NK-92 treated with Interleukin-12 subunit alpha and Interleukin-12 subunit beta, amount 100 ng/mL, for 24 hours (cell line): ENCODE data around the gene RASD1.
"Not testable (repeated sequence)": the region's sequence is repeated elsewhere in the genome, so short reads cannot be mapped to it uniquely, and the experiment has no call there.

Experiments
- DNase-seq: peaks from one replicate; lab custom pipeline; 2025; lab: John Stamatoyannopoulos, UW

The RASD1 gene

GRCh38 chr17:17497065-17497844 is 1.1 kb upstream of the RASD1 start:
- no peak for DNase-seq

GRCh38 chr17:17495536-17496188 is 533 bp downstream of the RASD1 start:
- DNase-seq: no peak

- DNase-seq: no peak
These were observed 1.2 kb downstream of the RASD1 start for GRCh38 chr17:17494870-17495535.

- DNase-seq: no peak
These were observed 1.7 kb downstream of the RASD1 start for GRCh38 chr17:17494499-17494869.

GRCh38 chr17:17493986-17494466 is 2.2 kb downstream of the RASD1 start:
- no peak for DNase-seq

- no peak for DNase-seq
These were observed 2.8 kb downstream of the RASD1 start for GRCh38 chr17:17493249-17493985.

GRCh38 chr17:17492571-17492970 is 3.6 kb downstream of the RASD1 start:
- no peak for DNase-seq

GRCh38 chr17:17492085-17492484 is 4.1 kb downstream of the RASD1 start:
- no peak for DNase-seq

GRCh38 chr17:17491546-17491988 is 4.6 kb downstream of the RASD1 start:
- DNase-seq: no peak

- DNase-seq: no peak
These were observed 5.1 kb downstream of the RASD1 start for GRCh38 chr17:17491031-17491471.

GRCh38 chr17:17487998-17488397 is 8.2 kb downstream of the RASD1 start:
- DNase-seq: no peak

- not testable (repeated sequence) for DNase-seq
These were observed 9.8 kb downstream of the RASD1 start for GRCh38 chr17:17486416-17486815.

GRCh38 chr17:17485420-17485819 is 10.8 kb downstream of the RASD1 start:
- DNase-seq: no peak

GRCh38 chr17:17484451-17484899 is 11.7 kb downstream of the RASD1 start:
- DNase-seq: no peak

- DNase-seq: no peak
These were observed 14.3 kb downstream of the RASD1 start for GRCh38 chr17:17481860-17482259.

- DNase-seq: no peak
These were observed 15.5 kb downstream of the RASD1 start for GRCh38 chr17:17480593-17481148.

GRCh38 chr17:17479209-17479608 is 17.0 kb downstream of the RASD1 start:
- no peak for DNase-seq

GRCh38 chr17:17476865-17477467 is 19.2 kb downstream of the RASD1 start, which contains the start of gene MED9:
Gene MED9 (plus strand): TSS chr17:17477000. CDS start chr17:17477042, 42 bp downstream.
- DNase-seq: peak; percentile 80

- DNase-seq: no peak
These were observed 21.9 kb downstream of the RASD1 start for GRCh38 chr17:17474341-17474740.

GRCh38 chr17:17472333-17472920 is 23.8 kb downstream of the RASD1 start:
- DNase-seq: no peak

- no peak for DNase-seq
These were observed 26.2 kb downstream of the RASD1 start for GRCh38 chr17:17469996-17470395.
